SK-N-SH (cell line): ENCODE results near the gene CPEB2. TPM values are rescaled to one million over a fixed set of nuclear protein-coding genes. Genes with fewer than 3 reads are reported as not detected.

Source experiments
- CTCF ChIA-PET: fragments of 300-600, 350-600 bp; formaldehyde crosslinking; extraction: SDS; loops from one replicate; lab custom pipeline; 2021; lab: Yijun Ruan, JAX
- POLR2A ChIA-PET: fragments of 350-600 bp; sonication (Branson Sonifier 250); formaldehyde crosslinking; extraction: SDS; loops from one replicate; lab custom pipeline; 2020; ENCODE audit warnings: antibody characterized with exemption, inconsistent platforms; lab: Yijun Ruan, JAX
- DNase-seq: peaks from one replicate; pipeline ENCODE4 v3.0.0; 2012
- H2AFZ ChIP-seq: fragments of 200-600 bp; sonication (generic); 2 replicates; pipeline ENCODE4 v1.8.1; 2016; ENCODE audit warnings: antibody characterized with exemption, mild to moderate bottlenecking, low read depth
- H3F3A ChIP-seq: fragments of 200-600 bp; sonication (generic); replicated peaks from 2 replicates; pipeline ENCODE3; 2016; ENCODE audit warnings: antibody characterized with exemption, mild to moderate bottlenecking; ENCODE audit not compliant: insufficient read depth
- H3K27ac ChIP-seq, 2 experiments: fragments of 200-500 bp in 1 of 2; fragments of 200-600 bp in 1 of 2; sonication (Bioruptor generic) in 1 of 2; sonication (generic), shearing (Covaris generic) in 1 of 2; 2 replicates each; pipeline versions ENCODE4 v1.5.1 to v1.6.1; 2014 to 2016; ENCODE audit warnings: low read depth in 2 of 2, inconsistent platforms in 1 of 2, low read length in 1 of 2, mild to moderate bottlenecking in 1 of 2, mixed read lengths in 1 of 2
- H3K27me3 ChIP-seq: fragments of 200-600 bp; sonication (generic), shearing (Covaris generic); 2 replicates; pipeline ENCODE4 v1.6.1; 2016; ENCODE audit warnings: mixed run types; ENCODE audit not compliant: insufficient read depth
- H3K36me3 ChIP-seq, 2 experiments: fragments of 200-500 bp in 1 of 2; fragments of 200-600 bp in 1 of 2; sonication (Bioruptor generic) in 1 of 2; sonication (generic) in 1 of 2; replicated peaks in 1 of 2; 2 replicates each; pipeline versions ENCODE3 to v1.5.1; 2014 to 2016; ENCODE audit warnings: low read length in 1 of 2, mild to moderate bottlenecking in 1 of 2; ENCODE audit not compliant: insufficient read depth in 2 of 2, control insufficient read depth in 1 of 2
- H3K4me1 ChIP-seq, 2 experiments: fragments of 200-500 bp in 1 of 2; fragments of 200-600 bp in 1 of 2; sonication (Bioruptor generic) in 1 of 2; sonication (generic), shearing (Covaris generic) in 1 of 2; 2 replicates each; pipeline versions ENCODE4 v1.5.1 to v1.6.1; 2014 to 2016; ENCODE audit warnings: low read depth in 1 of 2, low read length in 1 of 2, mixed run types in 1 of 2; ENCODE audit not compliant: insufficient read depth in 2 of 2, control insufficient read depth in 1 of 2
- H3K4me2 ChIP-seq: fragments of 200-600 bp; sonication (generic), shearing (Covaris generic); 2 replicates; pipeline ENCODE4 v1.6.1; 2017; ENCODE audit warnings: mixed run types
- H3K4me3 ChIP-seq, 2 experiments: fragments of 200-500 bp in 1 of 2; fragments of 200-600 bp in 1 of 2; sonication (Bioruptor generic) in 1 of 2; sonication (generic), shearing (Covaris generic) in 1 of 2; 2 replicates each; pipeline versions ENCODE4 v1.5.1 to v1.8.1; 2014 to 2016; ENCODE audit warnings: low read depth in 2 of 2, inconsistent platforms in 1 of 2, low read length in 1 of 2, mild to moderate bottlenecking in 1 of 2, mixed read lengths in 1 of 2, moderate library complexity in 1 of 2
- H3K79me2 ChIP-seq: fragments of 200-600 bp; sonication (generic); 2 replicates; pipeline ENCODE4 v1.8.1; 2017; ENCODE audit warnings: mild to moderate bottlenecking; ENCODE audit not compliant: insufficient read depth
- H3K9ac ChIP-seq: fragments of 200-600 bp; sonication (generic); 2 replicates; pipeline ENCODE4 v1.6.1; 2017; ENCODE audit warnings: mixed run types
- H3K9me2 ChIP-seq: fragments of 200-600 bp; sonication (generic); 2 replicates; pipeline ENCODE4 v1.6.1; 2017; ENCODE audit warnings: mixed run types
- H3K9me3 ChIP-seq: fragments of 200-600 bp; sonication (generic); 2 replicates; pipeline ENCODE4 v1.6.1; 2017; ENCODE audit warnings: mixed run types, mild to moderate bottlenecking, moderate library complexity
- H4K20me1 ChIP-seq: fragments of 200-600 bp; sonication (generic); 2 replicates; pipeline ENCODE4 v1.6.1; 2017; ENCODE audit warnings: mild to moderate bottlenecking, mixed run types; ENCODE audit not compliant: insufficient read depth
- CHD2 ChIP-seq: fragments of 150-350 bp; IDR thresholded peaks from 2 replicates; pipeline ENCODE4 v1.6.1; 2018; ENCODE audit warnings: low read length; ENCODE audit not compliant: partially characterized antibody
- CTCF ChIP-seq: fragments of 200-600 bp; sonication (generic); IDR thresholded peaks from 2 replicates; pipeline ENCODE4 v1.6.1; 2017; ENCODE audit warnings: antibody characterized with exemption, mild to moderate bottlenecking, moderate library complexity
- FOSL2 ChIP-seq: IDR thresholded peaks from 2 replicates; pipeline ENCODE4 v1.4.0; 2012; ENCODE audit warnings: low read depth, mild to moderate bottlenecking, moderate library complexity, borderline replicate concordance
- IRF3 ChIP-seq: fragments of 150-350 bp; IDR thresholded peaks from 2 replicates; pipeline ENCODE4 v1.6.1; 2016; ENCODE audit warnings: mild to moderate bottlenecking, low read depth, low read length
- MXI1 ChIP-seq: IDR thresholded peaks from 2 replicates; pipeline ENCODE4 v1.6.1; 2012; ENCODE audit warnings: mild to moderate bottlenecking, low read depth, low read length, improper control_type of control experiment
- POLR2AphosphoS5 ChIP-seq: IDR thresholded peaks from 2 replicates; pipeline ENCODE4 v1.6.1; 2012; ENCODE audit warnings: low read depth, low read length
- RCOR1 ChIP-seq: fragments of 150-350 bp; IDR thresholded peaks from 2 replicates; pipeline ENCODE4 v1.6.1; 2017; ENCODE audit warnings: antibody characterized with exemption, low read length
- RFX5 ChIP-seq: IDR thresholded peaks from 2 replicates; pipeline ENCODE4 v1.6.1; 2012; ENCODE audit warnings: mild to moderate bottlenecking, improper control_type of control experiment, low read length
- SIN3A ChIP-seq: IDR thresholded peaks from 2 replicates; pipeline ENCODE4 v1.6.1; 2012; ENCODE audit warnings: low read depth, mild to moderate bottlenecking, low read length, moderate library complexity, borderline replicate concordance
- TAF1 ChIP-seq: IDR thresholded peaks from 2 replicates; pipeline ENCODE4 v1.6.1; 2012; ENCODE audit warnings: low read depth, mild to moderate bottlenecking, low read length, moderate library complexity, borderline replicate concordance
- TCF12 ChIP-seq: IDR thresholded peaks from 2 replicates; pipeline ENCODE4 v1.4.0; 2012
- TEAD4 ChIP-seq: IDR thresholded peaks from 2 replicates; pipeline ENCODE4 v1.4.0; 2012; ENCODE audit warnings: mild to moderate bottlenecking, borderline replicate concordance; ENCODE audit not compliant: insufficient read depth
- WGBS: methylation state at CpG from one replicate; pipeline ENCODE4 v1.1.6; 2017; ENCODE audit warnings: low lambda C conversion rate; 5-methylcytosine and 5-hydroxymethylcytosine counted together
- polyA plus RNA-seq, 3 experiments: library from polyadenylated mRNA; depleted of rRNA; stranded (reverse); fragments of >200 nt; gene quantifications; 2 replicates each; pipeline ENCODE4 v1.2.3, GENCODE V29; 2012

CPEB2 gene
- polyA plus RNA-seq, 1 of the 3 experiments (the other 2 are of a cell fraction) = 2.1 TPM

- CTCF ChIA-PET = interaction anchor here (0.7 to 2.5 kb wide), 4 partner anchors 160 to 1420 kb away, joined by 3 to 9 read pairs (median 4); no protein-coding TSS in a partner anchor
- peak overlapping the region; percentile 96 to 98 for H3K27ac ChIP-seq
Observed at GRCh38 chr4:15003401-15003890, 1.2 kb downstream of the CPEB2 start.

GRCh38 chr4:15003891-15004738 is 1.8 kb downstream of the CPEB2 start:
- no peaks in the 10 kb centered on the region for H3K9me3 ChIP-seq
- peak overlapping the region; percentile 69 to 96 for H3K27ac ChIP-seq
- POLR2A ChIA-PET = interaction anchor here (0.6 to 1.7 kb wide), 2 partner anchors 9 to 128 kb away, joined by 3 to 7 read pairs; no protein-coding TSS in a partner anchor
- DNase-seq = peak; percentile 67
- CTCF ChIA-PET = interaction anchor here (0.7 to 2.5 kb wide), 3 partner anchors 159 to 1351 kb away, joined by 3 to 9 read pairs (median 3); no protein-coding TSS in a partner anchor
- H3K9me2 ChIP-seq = no peaks in the 10 kb centered on the region
- H4K20me1 ChIP-seq = peaks cover 28% of the 10 kb centered on the region
- no peaks in the 10 kb centered on the region for H3K27me3 ChIP-seq
- peak overlapping the region; percentile 36; the same call in 1 of the 2 replicates for H2AFZ ChIP-seq
- peak overlapping the region; percentile 88 to 96 for H3K4me3 ChIP-seq
- peak overlapping the region; percentile 75 for H3K4me2 ChIP-seq
- TF ChIP-seq TEAD4 (no peak), POLR2AphosphoS5 (no peak), RFX5 (no peak), CTCF (no peak), CHD2 (no peak), FOSL2 (no peak), RCOR1 (no peak), IRF3 (no peak), TCF12 (no peak), SIN3A (no peak; the same call in 1 of the 2 replicates)
- H3F3A ChIP-seq = peaks cover 15% of the 10 kb centered on the region
- H3K36me3 ChIP-seq = peaks cover 17 to 21% of the 10 kb centered on the region in 2 experiments
- H3K79me2 ChIP-seq = peaks cover 54% of the 10 kb centered on the region
- peak overlapping the region; percentile 90 for H3K9ac ChIP-seq
- H3K4me1 ChIP-seq = peaks cover 13 to 25% of the 10 kb centered on the region in 2 experiments; a peak in 3 of 4 replicates
- 0% methylated on average over 1 of the region's 109 CpGs for WGBS

More at GRCh38 chr4:15003401-15003890, 1.2 kb downstream of the CPEB2 start:
- Histone ChIP-seq H3K9ac (peak overlapping the region; percentile 96), H3K9me2 (no peaks in the 10 kb centered on the region), H3K4me1 (peaks cover 13 to 25% of the 10 kb centered on the region in 2 experiments; a peak in 3 of 4 replicates), H3F3A (peaks cover 15% of the 10 kb centered on the region), H3K36me3 (peaks cover 10 to 14% of the 10 kb centered on the region in 2 experiments), H4K20me1 (peaks cover 28% of the 10 kb centered on the region), H3K4me3 (peak overlapping the region; percentile 94 to 96), H3K9me3 (no peaks in the 10 kb centered on the region), H3K4me2 (peak overlapping the region; percentile 99), H2AFZ (no peak overlapping the region), H3K79me2 (peaks cover 47% of the 10 kb centered on the region), H3K27me3 (no peaks in the 10 kb centered on the region)
- POLR2A ChIA-PET = interaction anchor here (1.7 kb wide), 1 partner anchor 129 kb away, joined by 7 read pairs; no protein-coding TSS in a partner anchor
- peak; percentile 77 for DNase-seq
- TF ChIP-seq MXI1 (0 out of 2 replicates have a peak, but pooled peaks have one; percentile 9), TAF1 (no peak), CTCF (0 out of 2 replicates have a peak, but pooled peaks have one; percentile 7)
- 0% methylated on average over 2 of the region's 65 CpGs for WGBS
